T-helper 22 cell (primary cell): Measurements from ENCODE around the gene PHKA1.
"Not testable (repeated sequence)": the region's sequence is repeated elsewhere in the genome, so short reads cannot be mapped to it uniquely, and the experiment has no call there.

Experiments used
- DNase-seq: peaks from one replicate; pipeline ENCODE4 v3.0.0-alpha.2; 2020; ENCODE audit warnings: low read depth

Gene PHKA1

GRCh38 chrX:72666451-72666850 is 47.7 kb downstream of the PHKA1 start:
- DNase-seq = no peak

GRCh38 chrX:72663737-72664136 is 50.4 kb downstream of the PHKA1 start:
- DNase-seq = no peak

GRCh38 chrX:72662020-72662747 is 51.9 kb downstream of the PHKA1 start:
- no peak for DNase-seq

GRCh38 chrX:72659723-72660122 is 54.4 kb downstream of the PHKA1 start:
- no peak for DNase-seq

- DNase-seq = no peak
These were observed 62.0 kb downstream of the PHKA1 start for GRCh38 chrX:72652082-72652481.

- no peak for DNase-seq
These were observed 69.2 kb downstream of the PHKA1 start for GRCh38 chrX:72644946-72645345.

GRCh38 chrX:72641611-72642010 is 72.5 kb downstream of the PHKA1 start:
- DNase-seq = no peak

- DNase-seq = no peak
These were observed 78.2 kb downstream of the PHKA1 start for GRCh38 chrX:72635930-72636329.

- no peak for DNase-seq
These were observed 79.8 kb downstream of the PHKA1 start for GRCh38 chrX:72634331-72634730.

- no peak for DNase-seq
These were observed 83.9 kb downstream of the PHKA1 start for GRCh38 chrX:72630185-72630584.

GRCh38 chrX:72624194-72624593 is 89.9 kb downstream of the PHKA1 start:
- no peak for DNase-seq

- DNase-seq = no peak
These were observed 92.3 kb downstream of the PHKA1 start for GRCh38 chrX:72621625-72622485.

GRCh38 chrX:72621163-72621562 is 92.9 kb downstream of the PHKA1 start:
- no peak for DNase-seq

- DNase-seq = no peak
These were observed 93.5 kb downstream of the PHKA1 start for GRCh38 chrX:72620550-72621145.

GRCh38 chrX:72609313-72609712 is 104.8 kb downstream of the PHKA1 start:
- no peak for DNase-seq

- no peak for DNase-seq
These were observed 109.4 kb downstream of the PHKA1 start for GRCh38 chrX:72604705-72605104.

- no peak for DNase-seq
These were observed 110.0 kb downstream of the PHKA1 start for GRCh38 chrX:72604112-72604511.

- DNase-seq = not testable (repeated sequence)
These were observed 123.1 kb downstream of the PHKA1 start for GRCh38 chrX:72591038-72591437.

GRCh38 chrX:72584163-72584562 is 129.9 kb downstream of the PHKA1 start:
- DNase-seq = no peak

GRCh38 chrX:72576141-72576894 is 137.8 kb downstream of the PHKA1 start:
- no peak for DNase-seq

- no peak for DNase-seq
These were observed 141.0 kb downstream of the PHKA1 start for GRCh38 chrX:72573158-72573511.
